Measurements from ENCODE around the gene FBXW7. TPM values are rescaled to one million over a fixed set of nuclear protein-coding genes. Genes with fewer than 3 reads are reported as not detected.
"Not testable (repeated sequence)": the region's sequence is repeated elsewhere in the genome, so short reads cannot be mapped to it uniquely, and the experiment has no call there.

FBXW7 gene
- total and polyA plus RNA-seq, 4 donors = 58.9 to 129 (median 71.7) TPM

- 100% methylated on average over 2 of the region's 2 CpGs for WGBS (ENCODE audit: insufficient coverage)
- no peak for DNase-seq (ENCODE audit: low read depth in 4 of 6, low spot score in 6 of 6)
- Histone ChIP-seq H3K4me3 (ENCODE audit: low read depth, low read length) (no peak overlapping the region), H3K36me3 (ENCODE audit: control insufficient read depth, insufficient read depth, low read length) (no peaks in the 10 kb centered on the region), H3K27ac (ENCODE audit: low read depth, low read length) (no peak overlapping the region), H3K9me3 (ENCODE audit: control insufficient read depth, insufficient read depth, low read length) (no peaks in the 10 kb centered on the region), H3K27me3 (ENCODE audit: control insufficient read depth, insufficient read depth, low read length) (no peaks in the 10 kb centered on the region), H3K4me1 (ENCODE audit: control insufficient read depth, insufficient read depth, low read length) (no peaks in the 10 kb centered on the region)
These were observed 18.9 kb upstream of the FBXW7 start for GRCh38 chr4:152554742-152555141.

GRCh38 chr4:152550687-152551086, 14.8 kb upstream of the FBXW7 start:
- not testable (repeated sequence) for H3K4me3 ChIP-seq (ENCODE audit: low read depth, low read length); H3K9me3 ChIP-seq (ENCODE audit: control insufficient read depth, insufficient read depth, low read length); H3K36me3 ChIP-seq (ENCODE audit: control insufficient read depth, insufficient read depth, low read length); H3K27me3 ChIP-seq (ENCODE audit: control insufficient read depth, insufficient read depth, low read length); H3K27ac ChIP-seq (ENCODE audit: low read depth, low read length); H3K4me1 ChIP-seq (ENCODE audit: control insufficient read depth, insufficient read depth, low read length); DNase-seq (ENCODE audit: low read depth in 4 of 6, low spot score in 6 of 6)
- no CpG with 5 or more reads among the region's 2 CpGs for WGBS (ENCODE audit: insufficient coverage)

DNA sequence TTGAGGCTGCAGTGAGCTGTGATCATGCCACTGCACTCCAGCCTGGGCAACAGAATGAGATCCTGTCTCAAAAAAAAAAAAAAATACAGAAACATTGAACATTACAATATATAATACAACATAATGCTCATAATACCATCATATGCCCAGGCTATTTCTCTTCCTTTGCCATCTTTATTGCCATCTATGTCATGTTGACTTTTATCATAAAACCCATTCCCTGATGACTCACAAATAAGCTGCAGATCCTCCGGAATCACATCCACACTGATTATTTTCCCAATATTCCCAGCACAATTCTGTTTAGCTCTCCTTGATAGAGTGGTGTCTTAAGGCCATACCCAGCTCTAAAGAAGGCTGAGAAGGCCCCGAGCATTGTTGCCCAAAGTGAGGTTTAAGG, 9.2 kb upstream of the FBXW7 start:
- peaks cover 1% of the 10 kb centered on the region for H3K9me3 ChIP-seq (ENCODE audit: control insufficient read depth, insufficient read depth, low read length)
- H3K4me1 ChIP-seq (ENCODE audit: control insufficient read depth, insufficient read depth, low read length) = no peaks in the 10 kb centered on the region
- no peak for DNase-seq (ENCODE audit: low read depth in 4 of 6, low spot score in 6 of 6)
- no peaks in the 10 kb centered on the region for H3K27me3 ChIP-seq (ENCODE audit: control insufficient read depth, insufficient read depth, low read length)
- no CpG with 5 or more reads among the region's 2 CpGs for WGBS (ENCODE audit: insufficient coverage)
- no peak overlapping the region for H3K4me3 ChIP-seq (ENCODE audit: low read depth, low read length)
- H3K36me3 ChIP-seq (ENCODE audit: control insufficient read depth, insufficient read depth, low read length) = peaks cover 9% of the 10 kb centered on the region
- H3K27ac ChIP-seq (ENCODE audit: low read depth, low read length) = no peak overlapping the region

- not testable (repeated sequence) for H3K9me3 ChIP-seq (ENCODE audit: control insufficient read depth, insufficient read depth, low read length); H3K27ac ChIP-seq (ENCODE audit: low read depth, low read length); H3K4me3 ChIP-seq (ENCODE audit: low read depth, low read length); H3K27me3 ChIP-seq (ENCODE audit: control insufficient read depth, insufficient read depth, low read length); DNase-seq (ENCODE audit: low read depth in 4 of 6, low spot score in 6 of 6); H3K4me1 ChIP-seq (ENCODE audit: control insufficient read depth, insufficient read depth, low read length)
- 100% methylated on average over 1 of the region's 8 CpGs for WGBS (ENCODE audit: insufficient coverage)
- H3K36me3 ChIP-seq (ENCODE audit: control insufficient read depth, insufficient read depth, low read length) = peaks cover 14% of the 10 kb centered on the region
These were observed 8.6 kb upstream of the FBXW7 start for GRCh38 chr4:152544533-152544932.

DNA sequence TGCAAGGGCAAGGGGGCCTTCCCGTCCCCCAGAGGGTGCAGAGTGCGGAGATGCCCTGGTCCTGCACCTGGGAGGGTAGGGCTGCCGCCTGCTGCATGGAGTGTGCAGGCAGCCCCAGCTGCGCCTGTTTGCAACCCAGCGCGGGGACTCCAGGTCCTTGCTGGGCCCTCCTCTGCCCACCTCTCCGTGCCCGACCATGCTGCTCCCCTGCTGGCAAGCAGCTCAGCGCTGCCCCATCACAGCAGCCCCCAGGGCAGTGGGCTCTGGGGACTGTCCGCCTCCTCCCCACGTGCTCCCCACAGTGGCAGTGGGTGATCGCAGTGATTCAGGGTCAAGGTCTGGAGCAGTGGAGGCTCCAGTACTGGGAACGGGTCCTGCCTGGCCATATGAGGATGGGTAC, 5.0 kb upstream of the FBXW7 start:
- H3K4me1 ChIP-seq (ENCODE audit: control insufficient read depth, insufficient read depth, low read length) = peaks cover 3% of the 10 kb centered on the region
- DNase-seq (ENCODE audit: low read depth in 4 of 6, low spot score in 6 of 6) = no peak
- no peaks in the 10 kb centered on the region for H3K27me3 ChIP-seq (ENCODE audit: control insufficient read depth, insufficient read depth, low read length)
- no peak overlapping the region for H3K27ac ChIP-seq (ENCODE audit: low read depth, low read length)
- peaks cover 3% of the 10 kb centered on the region for H3K9me3 ChIP-seq (ENCODE audit: control insufficient read depth, insufficient read depth, low read length)
- WGBS (ENCODE audit: insufficient coverage) = 93% methylated on average over 11 of the region's 13 CpGs
- peaks cover 16% of the 10 kb centered on the region for H3K36me3 ChIP-seq (ENCODE audit: control insufficient read depth, insufficient read depth, low read length)
- H3K4me3 ChIP-seq (ENCODE audit: low read depth, low read length) = no peak overlapping the region

GRCh38 chr4:152540293-152540674, 4.4 kb upstream of the FBXW7 start:
- no peak overlapping the region for H3K27ac ChIP-seq (ENCODE audit: low read depth, low read length)
- H3K4me3 ChIP-seq (ENCODE audit: low read depth, low read length) = no peak overlapping the region
- H3K9me3 ChIP-seq (ENCODE audit: control insufficient read depth, insufficient read depth, low read length) = peaks cover 3% of the 10 kb centered on the region
- H3K27me3 ChIP-seq (ENCODE audit: control insufficient read depth, insufficient read depth, low read length) = no peaks in the 10 kb centered on the region
- peaks cover 3% of the 10 kb centered on the region for H3K4me1 ChIP-seq (ENCODE audit: control insufficient read depth, insufficient read depth, low read length)
- WGBS (ENCODE audit: insufficient coverage) = 91% methylated on average over 4 of the region's 4 CpGs
- no peak for DNase-seq (ENCODE audit: low read depth in 4 of 6, low spot score in 6 of 6)
- peaks cover 16% of the 10 kb centered on the region for H3K36me3 ChIP-seq (ENCODE audit: control insufficient read depth, insufficient read depth, low read length)

GRCh38 chr4:152539556-152540292, 3.8 kb upstream of the FBXW7 start:
- no peaks in the 10 kb centered on the region for H3K27me3 ChIP-seq (ENCODE audit: control insufficient read depth, insufficient read depth, low read length)
- peaks cover 16% of the 10 kb centered on the region for H3K36me3 ChIP-seq (ENCODE audit: control insufficient read depth, insufficient read depth, low read length)
- peaks cover 3% of the 10 kb centered on the region for H3K4me1 ChIP-seq (ENCODE audit: control insufficient read depth, insufficient read depth, low read length)
- H3K9me3 ChIP-seq (ENCODE audit: control insufficient read depth, insufficient read depth, low read length) = peaks cover 3% of the 10 kb centered on the region
- no peak overlapping the region for H3K27ac ChIP-seq (ENCODE audit: low read depth, low read length)
- H3K4me3 ChIP-seq (ENCODE audit: low read depth, low read length) = no peak overlapping the region
- no peak for DNase-seq (ENCODE audit: low read depth in 4 of 6, low spot score in 6 of 6)
- WGBS (ENCODE audit: insufficient coverage) = 98% methylated on average over 13 of the region's 16 CpGs

GRCh38 chr4:152537881-152538280, 2.0 kb upstream of the FBXW7 start:
- H3K36me3 ChIP-seq (ENCODE audit: control insufficient read depth, insufficient read depth, low read length) = peaks cover 16% of the 10 kb centered on the region
- peaks cover 3% of the 10 kb centered on the region for H3K4me1 ChIP-seq (ENCODE audit: control insufficient read depth, insufficient read depth, low read length)
- WGBS (ENCODE audit: insufficient coverage) = no CpG with 5 or more reads among the region's 1 CpG
- H3K9me3 ChIP-seq (ENCODE audit: control insufficient read depth, insufficient read depth, low read length) = peaks cover 3% of the 10 kb centered on the region
- no peak for DNase-seq (ENCODE audit: low read depth in 4 of 6, low spot score in 6 of 6)
- no peaks in the 10 kb centered on the region for H3K27me3 ChIP-seq (ENCODE audit: control insufficient read depth, insufficient read depth, low read length)
- H3K4me3 ChIP-seq (ENCODE audit: low read depth, low read length) = no peak overlapping the region
- H3K27ac ChIP-seq (ENCODE audit: low read depth, low read length) = no peak overlapping the region

GRCh38 chr4:152536545-152537182, 772 bp upstream of the FBXW7 start:
- DNase-seq (ENCODE audit: low read depth in 4 of 6, low spot score in 6 of 6) = peak in 1 of 6 donors; percentile 20
- Histone ChIP-seq H3K4me3 (ENCODE audit: low read depth, low read length) (peak overlapping the region; percentile 73), H3K27me3 (ENCODE audit: control insufficient read depth, insufficient read depth, low read length) (no peaks in the 10 kb centered on the region), H3K36me3 (ENCODE audit: control insufficient read depth, insufficient read depth, low read length) (peaks cover 16% of the 10 kb centered on the region), H3K4me1 (ENCODE audit: control insufficient read depth, insufficient read depth, low read length) (peaks cover 3% of the 10 kb centered on the region), H3K9me3 (ENCODE audit: control insufficient read depth, insufficient read depth, low read length) (peaks cover 3% of the 10 kb centered on the region), H3K27ac (ENCODE audit: low read depth, low read length) (peak overlapping the region; percentile 81)
- WGBS (ENCODE audit: insufficient coverage) = 0% methylated on average over 13 of the region's 24 CpGs

GRCh38 chr4:152535360-152535902, 461 bp downstream of the FBXW7 start:
- Histone ChIP-seq H3K27ac (ENCODE audit: low read depth, low read length) (peak overlapping the region; percentile 81), H3K4me1 (ENCODE audit: control insufficient read depth, insufficient read depth, low read length) (peaks cover 3% of the 10 kb centered on the region), H3K36me3 (ENCODE audit: control insufficient read depth, insufficient read depth, low read length) (peaks cover 7% of the 10 kb centered on the region), H3K9me3 (ENCODE audit: control insufficient read depth, insufficient read depth, low read length) (peaks cover 3% of the 10 kb centered on the region), H3K4me3 (ENCODE audit: low read depth, low read length) (peak overlapping the region; percentile 73), H3K27me3 (ENCODE audit: control insufficient read depth, insufficient read depth, low read length) (no peaks in the 10 kb centered on the region)
- under 1% methylated on average over 60 of the region's 60 CpGs for WGBS (ENCODE audit: insufficient coverage)
- peak in 1 of 6 donors; percentile 24 for DNase-seq (ENCODE audit: low read depth in 4 of 6, low spot score in 6 of 6)

Measured in spinal cord (tissue), 10 donors.